Fibroblast of skin of scalp (primary cell): ENCODE results near the gene GADD45G.

Experiments used
- DNase-seq: peaks from one replicate; pipeline ENCODE4 v3.0.0-alpha.2; 2013

GADD45G gene

GRCh38 chr9:89631384-89631783 lies 26.6 kb downstream of the GADD45G start:
- no peak for DNase-seq

- no peak for DNase-seq
Measured at GRCh38 chr9:89632192-89632733, 27.5 kb downstream of the GADD45G start.

DNA sequence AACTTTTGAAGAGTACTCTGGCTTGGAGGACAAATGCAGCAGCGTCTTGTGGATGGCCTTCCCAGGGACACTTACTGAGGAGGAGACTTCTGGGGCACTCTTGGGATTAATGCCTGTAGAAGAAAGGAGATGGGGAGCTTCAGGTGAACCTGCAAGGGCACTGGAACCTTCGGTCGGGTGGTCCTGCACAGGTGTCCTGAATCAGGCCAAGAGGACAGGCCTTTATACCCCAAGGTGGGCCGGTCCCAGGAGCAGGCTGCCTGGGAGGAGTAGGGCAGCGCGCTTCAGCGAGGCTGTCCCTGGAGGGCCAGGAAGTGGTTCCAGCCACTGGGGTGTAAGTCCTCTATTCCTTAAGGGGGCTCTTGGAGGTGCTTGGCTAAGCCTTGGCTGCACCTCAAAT lies 27.9 kb downstream of the GADD45G start:
- DNase-seq: no peak

- DNase-seq: no peak
Measured at GRCh38 chr9:89633404-89633803, 28.6 kb downstream of the GADD45G start.

DNA sequence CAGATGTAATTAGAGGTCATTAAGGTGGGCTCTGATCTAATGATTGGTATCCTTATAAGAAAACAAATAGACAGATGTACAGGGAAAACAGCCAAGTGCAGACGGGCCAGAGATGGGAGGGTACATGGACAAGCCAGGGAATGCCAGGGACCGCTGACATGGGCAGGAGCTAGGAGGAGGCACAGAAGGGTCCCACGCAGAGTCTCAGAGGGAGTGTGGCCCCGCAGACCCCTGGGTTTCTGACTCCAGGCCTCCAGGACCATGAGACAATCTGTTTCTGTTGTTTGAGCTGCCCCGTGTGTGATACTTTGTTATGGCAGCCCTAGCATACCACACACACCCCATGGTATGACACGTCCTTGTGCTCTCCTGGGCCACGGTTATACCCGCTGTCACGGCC lies 29.1 kb downstream of the GADD45G start:
- no peak for DNase-seq

- DNase-seq: peak; percentile 35
Measured at GRCh38 chr9:89634995-89635742, 30.4 kb downstream of the GADD45G start.

DNA sequence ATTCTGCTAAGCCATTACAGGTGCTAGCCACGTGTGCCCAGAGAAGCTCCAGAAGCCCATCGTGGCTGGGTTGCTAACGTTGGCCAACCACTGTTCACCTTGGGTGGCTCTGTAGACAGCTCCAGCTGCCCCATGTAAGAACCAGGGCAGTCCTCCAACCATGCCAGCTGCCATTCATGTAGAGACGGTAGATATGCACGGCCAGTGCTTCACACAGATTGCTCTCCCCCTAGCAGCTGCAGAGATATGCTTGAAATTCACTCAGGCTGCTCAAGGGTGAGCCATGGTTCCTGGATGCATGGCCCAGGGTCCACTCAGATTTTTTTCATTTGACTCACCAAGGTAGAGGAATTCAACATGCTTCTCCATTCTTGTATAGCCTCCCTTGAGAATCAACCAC lies 31.0 kb downstream of the GADD45G start:
- DNase-seq: peak; percentile 22

GRCh38 chr9:89637787-89638186 lies 33.0 kb downstream of the GADD45G start:
- no peak for DNase-seq

DNA sequence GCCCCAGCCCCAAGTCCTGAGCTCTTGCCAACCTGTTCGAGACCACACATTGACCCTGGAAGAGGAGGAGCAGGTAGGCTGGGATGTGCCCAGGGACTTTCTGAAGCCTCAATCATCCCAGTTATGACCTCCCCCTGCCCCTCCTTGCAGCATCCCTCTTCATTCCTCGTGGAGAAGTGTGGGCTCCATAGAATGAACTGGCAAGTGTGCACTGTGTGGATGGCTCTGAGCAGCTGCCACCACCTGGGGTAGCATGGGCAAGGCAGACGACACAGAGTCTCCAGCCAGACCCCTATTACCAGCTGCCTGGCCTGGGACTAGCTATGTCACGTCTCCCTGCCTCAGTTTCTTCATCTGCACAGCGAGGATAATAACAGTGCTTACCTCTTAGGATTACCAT lies 33.5 kb downstream of the GADD45G start:
- no peak for DNase-seq

DNA sequence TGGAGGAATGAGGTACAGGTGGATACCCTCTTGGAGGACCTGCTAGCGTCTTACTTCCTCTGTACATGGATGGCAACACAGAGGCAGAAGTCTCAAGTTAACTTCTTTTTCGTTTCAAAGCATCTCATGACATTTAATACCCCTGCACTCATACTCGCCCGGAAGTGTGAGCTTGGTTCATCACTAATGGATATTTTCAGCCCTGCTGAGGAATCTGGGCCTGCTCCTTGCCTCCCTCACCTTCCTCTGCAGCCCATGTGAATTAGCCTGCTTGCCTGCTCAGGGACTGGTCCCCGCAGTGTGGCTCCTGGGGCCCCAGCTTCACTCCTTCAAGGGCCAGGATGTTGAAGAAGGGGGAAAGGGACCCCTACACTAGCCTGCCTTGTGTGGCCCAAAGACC lies 34.1 kb downstream of the GADD45G start:
- DNase-seq: no peak

DNA sequence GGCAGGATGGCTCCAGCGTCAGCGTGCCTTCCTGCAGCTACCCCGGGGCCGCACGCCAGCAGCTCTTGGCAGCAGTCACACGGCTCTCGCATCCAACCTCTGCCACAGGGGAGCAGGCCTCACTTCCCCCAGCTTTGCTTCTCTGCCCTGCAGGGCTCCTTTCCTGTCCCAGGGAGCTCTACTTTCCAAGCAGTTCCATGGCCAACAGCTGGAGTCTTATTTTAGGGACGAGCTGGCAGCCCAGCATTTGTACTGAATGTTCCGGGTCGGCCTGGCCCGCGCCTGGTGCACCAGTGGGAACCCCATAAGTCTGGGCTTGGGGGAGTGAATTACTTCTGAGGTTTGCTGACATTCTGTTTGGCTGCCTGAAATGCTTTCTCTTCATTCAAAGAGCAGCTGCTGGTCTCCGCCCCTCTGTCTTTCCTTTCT lies 34.6 kb downstream of the GADD45G start:
- DNase-seq: peak; percentile 10

DNA sequence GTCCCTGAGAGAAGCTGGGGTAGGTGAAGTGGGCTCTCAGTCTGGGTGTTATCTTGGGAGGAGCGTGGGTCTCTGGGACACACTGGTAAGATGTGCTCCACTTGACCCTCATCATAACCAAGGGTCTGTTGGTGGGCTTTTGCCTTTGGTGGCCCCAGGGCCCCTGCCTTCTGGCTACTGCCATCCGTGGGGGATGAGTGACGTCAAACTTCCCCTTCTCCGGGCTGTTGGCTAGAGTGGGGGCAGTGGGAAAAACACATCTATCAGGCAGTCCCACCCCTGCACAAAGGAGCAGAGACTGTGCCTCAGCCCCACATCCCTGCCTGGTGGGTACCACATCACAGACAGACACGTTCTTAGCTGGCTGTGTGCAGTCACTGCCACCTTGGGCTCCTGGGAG lies 35.1 kb downstream of the GADD45G start:
- no peak for DNase-seq

DNA sequence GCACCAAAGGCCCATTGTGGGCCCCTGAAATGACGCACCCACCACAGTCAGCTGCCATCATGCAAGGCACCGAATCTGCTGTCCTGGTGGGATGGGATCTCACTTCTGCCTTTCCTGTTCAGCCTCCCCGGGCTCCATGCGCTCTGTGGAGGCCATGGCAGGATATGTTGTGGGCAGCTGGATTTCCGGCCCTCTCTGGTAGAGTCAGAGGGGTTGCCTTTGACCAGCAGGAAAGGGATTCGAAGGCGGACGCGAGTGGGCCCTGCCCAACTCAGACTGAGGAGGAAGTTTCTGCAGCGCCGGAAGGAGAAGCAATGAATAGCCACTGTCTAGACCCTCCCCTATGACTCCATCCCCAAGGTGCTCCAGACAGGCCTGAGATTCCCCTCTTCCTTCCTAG lies 35.5 kb downstream of the GADD45G start:
- DNase-seq: no peak

- no peak for DNase-seq
Measured at GRCh38 chr9:89640801-89641200, 36.0 kb downstream of the GADD45G start.

- DNase-seq: no peak
Measured at GRCh38 chr9:89641980-89642379, 37.2 kb downstream of the GADD45G start.

DNA sequence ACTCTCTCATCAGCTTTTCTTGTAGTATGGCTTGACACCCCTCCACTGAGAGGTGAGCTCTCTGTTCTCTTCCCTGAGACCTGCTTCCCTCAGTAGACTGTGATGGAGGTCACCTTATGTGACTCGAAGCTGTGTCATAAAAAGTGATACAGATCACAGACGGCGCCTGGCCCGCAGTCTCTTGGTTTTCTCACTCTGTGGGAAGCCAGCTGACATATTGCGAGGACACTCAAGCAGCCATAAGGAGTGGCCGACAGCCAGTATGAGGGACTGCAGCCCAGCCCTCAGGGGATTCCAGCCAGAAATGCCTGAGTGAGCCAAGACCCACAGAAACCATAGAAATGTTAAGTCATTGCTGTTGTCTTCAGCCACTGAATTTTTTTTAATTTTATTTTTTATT lies 38.0 kb downstream of the GADD45G start:
- peak; percentile 6 for DNase-seq

GRCh38 chr9:89646189-89646939 lies 41.6 kb downstream of the GADD45G start:
- DNase-seq: no peak

DNA sequence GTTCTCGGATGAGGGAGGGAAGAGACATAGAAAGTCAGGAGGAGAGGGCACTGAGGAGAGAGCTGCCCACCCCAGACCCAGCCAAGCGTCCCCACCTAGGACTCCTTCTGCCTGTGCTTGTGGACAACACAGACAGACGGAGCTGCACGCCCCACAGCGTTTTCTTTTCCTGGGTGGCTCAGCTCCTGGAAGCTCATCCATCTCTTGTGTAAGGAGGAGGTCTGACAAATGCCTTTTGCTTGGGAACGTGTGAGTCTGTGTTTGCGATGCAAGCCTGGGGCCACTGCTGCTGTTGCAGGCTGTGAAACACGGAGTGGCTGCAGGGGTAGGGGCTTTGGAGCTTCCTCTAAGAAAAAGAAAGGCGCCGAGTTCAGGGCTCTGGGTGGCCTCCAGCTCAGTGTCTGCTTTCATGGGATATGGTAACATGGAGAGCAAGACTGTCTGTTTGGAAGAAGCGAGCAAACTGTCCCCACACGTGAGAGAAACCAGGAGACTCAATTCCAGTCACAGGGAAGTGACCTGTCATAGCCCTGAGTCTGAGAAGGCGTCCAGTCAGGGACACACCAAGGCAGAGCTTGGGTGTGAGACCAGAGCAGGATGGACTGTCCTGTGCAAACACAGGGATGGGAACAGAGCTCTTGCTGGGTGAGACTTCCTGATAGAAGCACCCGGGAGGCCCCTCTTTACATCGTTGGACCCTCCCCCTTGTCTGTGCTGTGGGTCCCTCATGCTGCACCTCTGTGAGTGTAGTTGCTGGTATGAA lies 42.7 kb downstream of the GADD45G start:
- no peak for DNase-seq

GRCh38 chr9:89648247-89649000 lies 43.6 kb downstream of the GADD45G start:
- DNase-seq: no peak

GRCh38 chr9:89649039-89649691 lies 44.4 kb downstream of the GADD45G start:
- no peak for DNase-seq

DNA sequence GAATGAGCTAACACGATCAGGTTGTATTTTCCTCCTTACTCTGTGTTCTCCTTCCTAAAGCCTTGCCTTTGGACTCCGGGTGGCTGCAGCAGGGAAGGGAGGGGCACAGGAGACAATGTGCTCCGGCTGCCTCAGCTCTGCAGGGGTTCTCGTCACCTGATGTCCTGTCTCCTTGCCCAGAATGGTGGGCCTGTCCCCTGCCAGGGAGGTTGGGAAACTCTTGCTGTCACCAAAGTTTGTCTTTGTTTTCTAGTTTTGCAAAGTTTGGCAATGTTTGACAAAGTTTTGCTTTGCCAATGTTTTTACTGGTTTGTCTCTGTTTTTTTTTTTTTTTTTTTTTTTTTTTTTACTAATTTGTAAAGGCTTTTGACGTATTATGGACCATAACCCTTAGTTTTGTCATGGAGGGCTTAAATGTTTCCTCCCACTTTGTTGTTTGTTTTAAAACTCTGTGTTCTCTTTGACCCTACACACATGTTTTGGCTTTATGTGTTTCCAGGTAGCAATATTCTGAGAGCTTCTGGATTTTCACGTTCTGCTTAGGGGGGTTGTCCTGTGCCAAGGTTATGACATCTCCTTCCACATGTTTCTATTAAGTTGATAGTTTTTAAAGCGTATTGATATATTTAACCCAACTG lies 49.3 kb downstream of the GADD45G start:
- DNase-seq: no peak
